Ascending aorta (tissue), 2 donors: ENCODE results near the gene RNF166. TPM values are rescaled to one million over a fixed set of nuclear protein-coding genes. Genes with fewer than 3 reads are reported as not detected.
A peak's percentile ranks its signal among the peaks of the same experiment; 100 is the strongest.

Source experiments
- DNase-seq, 2 donors: peaks; one replicate each; pipeline ENCODE4 v3.0.0-alpha.2; 2019; ENCODE audit warnings: low spot score in 2 of 2
- H3K27ac ChIP-seq, 2 donors: fragments of 200-600 bp; sonication (generic); one replicate each; pipeline ENCODE4 v1.5.1; 2016 to 2017; ENCODE audit warnings: mild to moderate bottlenecking in 1 of 2
- H3K27me3 ChIP-seq: fragments of 200-600 bp; sonication (generic); one replicate; pipeline ENCODE4 v1.5.1; 2017
- H3K36me3 ChIP-seq, 2 donors: fragments of 200-600 bp; sonication (generic); one replicate each; pipeline ENCODE4 v1.5.1; 2016
- H3K4me1 ChIP-seq, 2 donors: fragments of 200-600 bp; sonication (generic); one replicate each; pipeline ENCODE4 v1.5.1; 2016 to 2017; ENCODE audit warnings: mild to moderate bottlenecking in 1 of 2
- H3K4me3 ChIP-seq, 2 donors: fragments of 200-600 bp; sonication (generic); one replicate each; pipeline ENCODE4 v1.5.1; 2016 to 2017; ENCODE audit warnings: mild to moderate bottlenecking in 1 of 2
- H3K9me3 ChIP-seq, 2 donors: fragments of 200-600 bp; sonication (generic); one replicate each; pipeline ENCODE4 v1.5.1; 2016
- intact Hi-C: fragments of 100-400 bp; cut with DNase I; formaldehyde crosslinking; loops from one replicate; pipeline ENCODE4 v1.15.1; 2023
- total RNA-seq: library from RNA; depleted of rRNA; stranded (reverse); fragments of >200 nt; gene quantifications from one replicate; pipeline ENCODE4 v1.1.0, GENCODE V29; 2016
- TF ChIP-seq, protein P1 (sequence below), 3 experiments: fragments of 200-600 bp in 2 of 3; fragments of 450-650 bp in 1 of 3; sonication (generic) in 2 of 3; IDR thresholded peaks; one replicate each; pipeline ENCODE4 v1.5.1; 2016 to 2019; ENCODE audit warnings: antibody characterized with exemption in 3 of 3, mild to moderate bottlenecking in 1 of 3, moderate library complexity in 1 of 3

RNF166 gene
- total RNA-seq, 1 donor from 2014 or later: 44.3 TPM

DNA sequence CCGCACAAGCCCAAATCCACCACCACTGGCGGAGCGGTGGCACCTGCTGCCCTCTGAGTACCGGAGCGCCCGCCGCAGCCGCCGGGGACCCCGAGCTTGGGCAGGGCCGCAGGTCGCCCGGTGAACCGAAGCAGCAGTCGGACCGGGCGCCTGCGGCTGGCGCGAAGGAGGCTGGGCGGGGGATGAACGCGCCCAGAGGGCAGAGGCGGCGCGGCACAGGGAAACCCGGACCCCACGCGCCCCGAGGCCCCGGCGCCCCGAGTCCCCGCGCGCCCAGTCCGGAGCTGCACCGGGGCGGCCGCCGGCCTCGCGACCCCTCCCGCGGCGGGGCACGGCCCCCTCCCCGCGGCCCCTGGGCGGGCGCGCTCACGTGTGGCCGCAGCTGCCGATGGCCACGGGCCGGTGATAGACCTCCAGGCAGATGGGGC is 393 bp downstream of the RNF166 start:
- Histone ChIP-seq H3K36me3 (no peaks in the 10 kb centered on the region), H3K4me1 (peaks cover 9 to 24% of the 10 kb centered on the region in 2 donors), H3K27me3 (no peaks in the 10 kb centered on the region), H3K4me3 (peak overlapping the region; percentile 94 to 98), H3K27ac (peak overlapping the region; percentile 73 to 81), H3K9me3 (no peaks in the 10 kb centered on the region)
- TF ChIP-seq, protein P1, sequence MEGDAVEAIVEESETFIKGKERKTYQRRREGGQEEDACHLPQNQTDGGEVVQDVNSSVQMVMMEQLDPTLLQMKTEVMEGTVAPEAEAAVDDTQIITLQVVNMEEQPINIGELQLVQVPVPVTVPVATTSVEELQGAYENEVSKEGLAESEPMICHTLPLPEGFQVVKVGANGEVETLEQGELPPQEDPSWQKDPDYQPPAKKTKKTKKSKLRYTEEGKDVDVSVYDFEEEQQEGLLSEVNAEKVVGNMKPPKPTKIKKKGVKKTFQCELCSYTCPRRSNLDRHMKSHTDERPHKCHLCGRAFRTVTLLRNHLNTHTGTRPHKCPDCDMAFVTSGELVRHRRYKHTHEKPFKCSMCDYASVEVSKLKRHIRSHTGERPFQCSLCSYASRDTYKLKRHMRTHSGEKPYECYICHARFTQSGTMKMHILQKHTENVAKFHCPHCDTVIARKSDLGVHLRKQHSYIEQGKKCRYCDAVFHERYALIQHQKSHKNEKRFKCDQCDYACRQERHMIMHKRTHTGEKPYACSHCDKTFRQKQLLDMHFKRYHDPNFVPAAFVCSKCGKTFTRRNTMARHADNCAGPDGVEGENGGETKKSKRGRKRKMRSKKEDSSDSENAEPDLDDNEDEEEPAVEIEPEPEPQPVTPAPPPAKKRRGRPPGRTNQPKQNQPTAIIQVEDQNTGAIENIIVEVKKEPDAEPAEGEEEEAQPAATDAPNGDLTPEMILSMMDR (IDR thresholded peaks at IDR 0.05): peak in 1 of 3 experiments; percentile 9
- intact Hi-C loops: loop anchor here (1.0 to 5.0 kb wide), 8 partner anchors 43 to 939 kb away; partner anchors contain the start of genes BANP, GALNS, KLHDC4 and MVD
- no peak for DNase-seq

- H3K27ac ChIP-seq: peak overlapping the region; percentile 73 to 81
- H3K36me3 ChIP-seq: peaks cover 0 to under 1% of the 10 kb centered on the region in 2 donors
- no peaks in the 10 kb centered on the region for H3K27me3 ChIP-seq
- peak overlapping the region; percentile 94 to 98 for H3K4me3 ChIP-seq
- H3K9me3 ChIP-seq: no peaks in the 10 kb centered on the region
- no peak for DNase-seq
- intact Hi-C loops: loop anchor here (5.0 kb wide), 1 partner anchor 938 kb away; the partner anchor contains the start of gene KLHDC4
- TF ChIP-seq, protein P1 (IDR thresholded peaks at IDR 0.05): no peak
- peaks cover 9 to 24% of the 10 kb centered on the region in 2 donors for H3K4me1 ChIP-seq
Observed at GRCh38 chr16:88705076-88705684, 1.0 kb downstream of the RNF166 start.

- peaks cover 9 to 24% of the 10 kb centered on the region in 2 donors for H3K4me1 ChIP-seq
- no peaks in the 10 kb centered on the region for H3K27me3 ChIP-seq
- intact Hi-C loops: no loop called here
- H3K27ac ChIP-seq: peak overlapping the region; percentile 18 to 31
- peaks cover 12 to 14% of the 10 kb centered on the region in 2 donors for H3K36me3 ChIP-seq
- H3K9me3 ChIP-seq: no peaks in the 10 kb centered on the region
- no peak for DNase-seq
- TF ChIP-seq, protein P1 (IDR thresholded peaks at IDR 0.05): no peak
- H3K4me3 ChIP-seq: peak overlapping the region in 1 of 2 donors; percentile 6
Observed at GRCh38 chr16:88703486-88704309, 2.5 kb downstream of the RNF166 start.

DNA sequence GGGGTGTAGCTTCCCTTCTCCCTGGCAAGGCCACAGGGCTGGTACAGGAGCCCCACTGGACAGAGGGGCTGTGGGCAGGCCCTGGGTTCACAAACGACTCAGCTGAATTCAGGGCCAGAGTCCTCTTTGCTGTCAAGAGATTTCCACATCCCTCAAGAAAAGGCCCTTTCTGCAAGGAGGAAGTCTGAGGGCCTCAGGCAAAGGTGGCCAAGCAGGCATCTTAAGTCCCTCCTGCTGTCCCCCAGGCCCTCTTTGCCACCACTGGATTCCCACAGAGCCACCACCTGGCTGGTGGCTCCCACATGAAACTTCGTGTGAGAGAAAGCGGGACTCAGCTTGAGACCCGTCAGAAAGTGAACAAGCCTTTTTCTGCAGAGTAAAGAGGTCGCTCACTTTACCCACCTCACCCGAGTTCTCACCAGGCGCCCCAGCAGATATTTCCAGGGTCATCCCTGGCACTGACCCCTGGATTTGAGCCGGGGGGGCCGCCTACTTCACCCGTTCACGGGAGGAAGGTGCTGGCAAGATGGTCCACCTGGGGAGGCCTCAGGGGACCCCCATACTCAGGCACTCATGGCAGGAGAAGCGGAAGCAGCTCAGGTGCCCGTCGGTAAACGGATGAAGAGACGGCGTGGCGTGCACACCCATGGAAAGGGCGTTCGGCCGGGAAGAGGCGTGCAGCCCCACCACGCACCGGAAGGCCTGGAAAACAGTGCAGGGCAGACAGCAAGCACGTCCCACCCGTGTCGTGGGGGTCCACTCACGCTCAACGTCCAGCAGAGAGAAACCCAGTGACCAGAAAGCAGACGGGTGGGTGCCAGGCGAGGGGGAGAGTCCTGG is 3.6 kb downstream of the RNF166 start:
- H3K4me1 ChIP-seq: peaks cover 9 to 23% of the 10 kb centered on the region in 2 donors
- peaks cover 23 to 25% of the 10 kb centered on the region in 2 donors for H3K36me3 ChIP-seq
- peak overlapping the region; percentile 18 to 41 for H3K27ac ChIP-seq

More for the DNA sequence above, 3.6 kb downstream of the RNF166 start:
- TF ChIP-seq, protein P1 (IDR thresholded peaks at IDR 0.05): no peak
- H3K9me3 ChIP-seq: no peaks in the 10 kb centered on the region
- no peak for DNase-seq
- intact Hi-C loops: no loop called here
- H3K27me3 ChIP-seq: no peaks in the 10 kb centered on the region
- H3K4me3 ChIP-seq: peak overlapping the region in 1 of 2 donors; percentile 6
